B cell (primary cell): ENCODE data around the gene PIGQ.

Source experiments
- EZH2 ChIP-seq: IDR thresholded peaks from 2 replicates; pipeline ENCODE4 v1.6.1; 2012; ENCODE audit warnings: borderline replicate concordance, low read depth, mild to moderate bottlenecking, moderate library complexity, low read length; ENCODE audit not compliant: insufficient read depth, poor library complexity, severe bottlenecking
- TF ChIP-seq, protein P1 (sequence below): fragments of 200-600 bp; IDR thresholded peaks from one replicate; pipeline ENCODE4 v1.8.0; 2022; ENCODE audit warnings: antibody characterized with exemption, mild to moderate bottlenecking

DNA sequence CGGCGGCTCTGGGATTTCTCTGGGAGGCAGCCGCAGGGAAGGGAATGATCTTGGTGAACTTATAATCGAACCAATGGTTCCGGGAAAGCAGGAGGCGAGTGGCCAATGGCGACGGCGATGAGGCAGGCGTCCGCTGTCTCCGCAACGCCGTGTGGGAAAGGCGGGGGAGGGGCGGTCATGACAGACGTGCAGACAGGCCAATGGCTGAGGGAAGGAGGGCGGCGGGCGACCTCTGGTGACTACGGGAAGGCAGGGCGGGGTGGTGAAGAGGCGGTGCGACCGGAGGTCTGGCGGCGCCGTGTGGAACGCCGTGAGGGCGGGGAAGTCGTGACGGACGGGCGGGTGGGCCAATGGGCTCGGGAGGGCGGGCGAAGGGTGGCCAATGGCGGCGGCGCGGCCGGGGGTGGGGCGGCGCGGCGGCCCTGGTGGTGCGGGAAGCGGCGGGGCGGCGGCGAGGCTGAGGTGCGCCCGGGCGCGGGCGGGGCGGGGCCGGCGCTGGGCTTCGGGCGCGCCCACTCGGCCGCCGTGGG is 20.0 kb downstream of the PIGQ start, which contains the start of gene RAB40C:
- TF ChIP-seq, protein P1, sequence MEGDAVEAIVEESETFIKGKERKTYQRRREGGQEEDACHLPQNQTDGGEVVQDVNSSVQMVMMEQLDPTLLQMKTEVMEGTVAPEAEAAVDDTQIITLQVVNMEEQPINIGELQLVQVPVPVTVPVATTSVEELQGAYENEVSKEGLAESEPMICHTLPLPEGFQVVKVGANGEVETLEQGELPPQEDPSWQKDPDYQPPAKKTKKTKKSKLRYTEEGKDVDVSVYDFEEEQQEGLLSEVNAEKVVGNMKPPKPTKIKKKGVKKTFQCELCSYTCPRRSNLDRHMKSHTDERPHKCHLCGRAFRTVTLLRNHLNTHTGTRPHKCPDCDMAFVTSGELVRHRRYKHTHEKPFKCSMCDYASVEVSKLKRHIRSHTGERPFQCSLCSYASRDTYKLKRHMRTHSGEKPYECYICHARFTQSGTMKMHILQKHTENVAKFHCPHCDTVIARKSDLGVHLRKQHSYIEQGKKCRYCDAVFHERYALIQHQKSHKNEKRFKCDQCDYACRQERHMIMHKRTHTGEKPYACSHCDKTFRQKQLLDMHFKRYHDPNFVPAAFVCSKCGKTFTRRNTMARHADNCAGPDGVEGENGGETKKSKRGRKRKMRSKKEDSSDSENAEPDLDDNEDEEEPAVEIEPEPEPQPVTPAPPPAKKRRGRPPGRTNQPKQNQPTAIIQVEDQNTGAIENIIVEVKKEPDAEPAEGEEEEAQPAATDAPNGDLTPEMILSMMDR: no peak
- TF ChIP-seq EZH2: no peak
